Stimulated activated CD8-positive, alpha-beta memory T cell treated with anti-CD3 and anti-CD28 coated beads, Interleukin-12 subunit alpha, Interleukin-12 subunit beta, amount 100 ng/mL, for 1 hour (primary cell): Measurements from ENCODE around the gene ZPR1.
"Not testable (repeated sequence)": the region's sequence is repeated elsewhere in the genome, so short reads cannot be mapped to it uniquely, and the experiment has no call there.

Experiments used
- DNase-seq: peaks from one replicate; pipeline ENCODE4 v3.0.0-alpha.2; 2020; ENCODE audit warnings: low read depth

The ZPR1 gene

GRCh38 chr11:116823031-116823843, 35.4 kb upstream of the ZPR1 start, which contains the start of gene APOA4:
Gene APOA4, minus strand, starts transcription at chr11:116823304. Its CDS starts 113 bp downstream, at chr11:116823191.
- DNase-seq = no peak

- DNase-seq = no peak
These were observed 34.8 kb upstream of the ZPR1 start for GRCh38 chr11:116822575-116822974.

- no peak for DNase-seq
These were observed 33.5 kb upstream of the ZPR1 start for GRCh38 chr11:116821050-116821918.

DNA sequence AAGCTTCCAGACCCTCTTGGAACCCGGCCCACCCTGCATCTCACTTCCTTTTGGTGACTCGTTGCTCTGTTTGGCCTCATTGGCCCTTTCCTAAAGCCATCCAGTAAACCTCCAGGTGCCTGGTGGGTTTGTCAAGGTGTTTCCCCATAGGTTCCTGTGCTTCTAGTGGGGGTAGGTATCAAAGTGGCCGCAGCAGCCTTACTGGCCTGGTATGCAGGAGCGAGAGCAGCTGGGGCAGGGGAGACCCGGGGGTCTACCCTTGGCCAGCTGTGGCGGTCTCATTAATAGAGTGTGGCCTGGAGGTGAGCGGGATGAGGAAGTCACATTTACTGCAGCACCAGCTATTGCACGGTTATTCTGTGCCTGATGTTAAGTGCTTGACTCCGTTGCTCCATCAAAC, 31.2 kb upstream of the ZPR1 start:
- DNase-seq = no peak

DNA sequence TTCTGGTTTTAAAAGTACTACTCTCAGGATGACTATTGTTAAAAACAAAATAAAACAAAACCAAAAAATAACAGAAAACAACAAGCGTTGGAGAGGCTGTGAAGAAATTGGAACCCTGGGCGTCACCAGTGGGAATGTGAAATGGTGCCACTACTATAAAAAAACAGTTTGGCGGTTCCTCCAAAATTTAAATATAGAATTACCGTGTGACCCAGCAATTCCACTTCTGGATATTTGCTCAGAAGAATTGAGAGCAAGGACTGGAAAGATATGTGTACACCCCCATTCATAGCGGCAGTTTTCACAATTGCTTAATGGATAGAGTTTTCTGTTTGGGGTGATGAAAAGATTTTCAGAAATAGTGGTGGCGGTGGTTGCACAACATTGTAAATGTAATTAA, 26.7 kb upstream of the ZPR1 start:
- DNase-seq = no peak

DNA sequence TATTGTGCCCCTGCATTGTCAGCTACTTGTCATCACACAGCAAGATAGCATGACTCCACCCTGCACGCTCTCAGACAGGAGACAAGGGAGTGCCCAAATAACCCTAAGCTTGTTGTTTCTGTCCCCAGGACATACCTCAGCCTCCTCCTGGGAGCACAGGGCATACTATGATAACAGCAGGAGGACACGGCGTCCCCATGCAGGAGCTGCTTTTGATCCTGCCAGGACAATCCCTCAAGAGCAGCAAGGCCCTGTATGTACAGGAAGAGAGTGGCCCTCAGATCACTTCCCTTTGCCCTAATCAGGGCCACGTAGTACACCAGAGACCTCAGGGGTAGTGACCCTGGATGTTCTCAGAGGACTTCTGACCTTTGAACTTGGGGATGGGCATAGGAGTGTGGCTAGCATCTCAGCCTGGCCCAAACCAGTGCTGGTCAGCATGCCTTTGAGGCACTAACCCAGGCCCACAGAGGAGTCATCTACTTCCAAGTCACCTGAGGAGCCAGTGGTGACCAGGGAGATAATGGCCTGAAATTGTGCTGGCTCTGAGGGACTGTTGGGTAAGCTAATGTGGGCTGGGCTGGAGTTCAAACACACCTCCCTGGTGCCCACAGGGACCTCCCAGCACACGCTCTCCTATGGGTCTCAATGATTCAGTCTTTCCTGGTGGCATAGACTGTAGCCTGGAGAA, 26.1 kb upstream of the ZPR1 start:
- no peak for DNase-seq

- DNase-seq = no peak
These were observed 25.3 kb upstream of the ZPR1 start for GRCh38 chr11:116813170-116813569.

DNA sequence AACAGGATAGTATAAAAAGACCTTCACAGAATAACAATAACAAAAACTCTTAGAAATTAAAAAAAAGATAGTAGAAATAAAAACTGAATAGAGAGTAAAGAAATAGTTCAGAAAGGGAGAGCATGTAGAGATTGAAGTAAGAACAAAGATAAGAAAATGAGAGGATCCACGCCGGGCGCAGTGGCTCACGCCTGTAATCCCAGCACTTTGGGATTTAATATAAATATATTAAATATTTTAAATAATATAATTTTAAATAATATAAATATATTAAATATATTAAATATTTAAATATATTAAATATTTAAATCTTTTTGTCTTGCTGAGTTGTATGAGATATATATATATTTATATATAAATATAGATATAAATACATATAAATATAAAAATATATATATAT, 24.3 kb upstream of the ZPR1 start:
- no peak for DNase-seq

DNA sequence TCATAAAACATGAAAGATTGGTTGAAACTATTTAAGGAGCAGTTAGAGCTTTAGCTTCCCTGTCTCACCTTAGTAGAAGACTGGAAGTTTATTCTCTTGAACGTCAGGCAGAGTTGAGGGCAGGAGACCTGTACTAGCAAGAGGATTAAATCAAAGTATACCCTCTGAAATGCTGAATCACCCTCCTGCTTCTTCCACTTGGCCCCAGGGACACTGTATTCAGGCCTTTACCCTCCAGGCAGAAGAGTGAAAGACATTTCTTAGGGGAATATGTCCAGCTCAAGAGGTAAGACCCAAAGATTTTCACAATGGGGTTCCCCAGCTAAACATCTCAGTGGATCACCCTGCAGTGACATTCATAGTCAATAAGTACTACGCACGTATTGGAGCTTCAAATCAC, 23.4 kb upstream of the ZPR1 start:
- no peak for DNase-seq

GRCh38 chr11:116808262-116809175, 20.7 kb upstream of the ZPR1 start:
- DNase-seq = no peak

DNA sequence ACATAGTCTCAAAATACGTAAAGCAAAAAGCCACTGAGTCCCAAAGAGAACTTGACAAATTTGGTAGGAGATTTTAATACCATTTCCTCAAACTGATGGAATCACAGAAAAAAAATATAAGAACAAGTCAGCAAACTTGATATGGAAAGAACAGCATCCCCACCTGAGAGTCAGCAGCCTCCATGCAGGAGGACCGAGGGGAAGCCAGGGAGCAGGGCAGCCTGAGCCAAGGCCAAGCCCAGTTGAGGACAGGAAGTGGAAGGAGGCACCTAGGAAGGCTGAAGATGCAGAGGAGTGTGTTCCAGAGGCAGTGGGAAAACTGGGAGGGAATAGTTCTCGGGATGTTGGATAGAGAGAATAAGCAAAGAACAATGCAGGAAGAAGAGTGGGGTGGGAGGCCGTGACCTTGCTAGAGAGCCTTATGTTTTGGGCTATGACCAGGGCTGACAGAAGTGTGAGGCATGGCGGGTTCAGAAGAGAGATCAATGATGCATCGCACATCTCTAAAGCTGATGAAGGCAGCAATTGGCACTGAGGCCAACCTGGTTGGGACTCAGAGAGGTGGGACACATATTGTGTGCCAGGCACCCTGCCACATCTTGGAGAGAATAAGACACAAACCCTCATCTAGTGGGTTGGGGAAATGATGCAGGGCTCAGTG, 19.9 kb upstream of the ZPR1 start:
- DNase-seq = no peak

- DNase-seq = no peak
These were observed 16.2 kb upstream of the ZPR1 start for GRCh38 chr11:116804001-116804400.

DNA sequence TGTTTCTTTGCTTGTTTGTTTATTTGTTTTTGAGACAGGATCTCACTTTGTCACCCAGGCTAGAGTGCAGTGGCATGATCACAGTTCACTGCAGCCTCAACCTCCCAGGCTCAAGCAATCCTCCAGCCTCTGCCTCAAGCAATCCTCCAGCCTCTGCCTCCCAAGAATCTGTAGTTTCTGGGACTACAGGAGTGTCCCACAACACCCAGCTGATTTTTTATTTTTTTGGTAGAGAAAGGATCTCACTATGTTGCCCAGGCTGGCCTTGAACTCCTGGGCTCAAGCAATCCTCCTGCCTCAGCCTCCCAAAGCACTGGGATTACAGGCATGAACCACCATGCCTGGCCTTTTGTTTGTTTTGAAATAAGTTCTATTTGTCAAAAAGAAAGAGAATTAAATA, 13.8 kb upstream of the ZPR1 start:
- DNase-seq = not testable (repeated sequence)

GRCh38 chr11:116800610-116801009, 12.8 kb upstream of the ZPR1 start:
- DNase-seq = no peak

GRCh38 chr11:116798368-116798767, 10.5 kb upstream of the ZPR1 start:
- no peak for DNase-seq

- no peak for DNase-seq
These were observed 10.0 kb upstream of the ZPR1 start for GRCh38 chr11:116797816-116798215.

DNA sequence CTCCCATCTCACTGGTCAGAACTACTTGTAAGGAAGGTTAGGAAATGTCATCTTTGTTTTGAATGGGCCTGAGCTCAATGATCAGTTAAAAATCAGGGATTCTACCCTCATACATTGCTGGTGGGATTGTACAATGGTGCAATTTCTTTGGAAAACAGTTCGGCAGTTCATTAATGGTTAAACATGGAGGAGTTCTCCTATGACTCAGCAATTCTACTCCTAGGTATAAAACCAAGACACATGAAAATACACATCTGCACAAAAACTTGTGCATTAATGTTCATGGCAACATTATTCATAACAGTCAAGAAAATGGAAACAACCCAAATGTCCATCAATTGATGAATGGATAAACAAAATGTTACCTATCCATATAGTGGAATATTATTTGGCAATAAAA, 8.7 kb upstream of the ZPR1 start:
- DNase-seq = no peak

DNA sequence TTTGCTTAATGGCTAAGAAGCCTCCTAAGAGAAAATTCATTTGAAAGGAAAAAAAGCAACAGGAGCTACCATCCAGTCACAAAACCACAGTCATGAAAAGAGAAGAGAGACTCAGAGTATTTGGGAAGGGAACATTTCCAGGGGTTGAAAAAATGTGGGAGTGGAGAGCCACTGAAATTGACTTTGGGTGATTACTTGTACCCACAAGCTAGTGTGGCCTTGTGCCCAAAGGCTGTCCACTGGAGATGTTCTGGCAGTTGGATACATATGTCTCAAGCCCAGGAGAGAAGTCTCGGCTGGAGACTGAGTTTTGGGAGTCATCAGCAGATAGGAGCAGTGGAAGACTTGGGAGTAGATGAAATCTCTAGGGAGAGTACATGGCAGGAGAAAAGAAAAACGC, 7.0 kb upstream of the ZPR1 start:
- DNase-seq = no peak

DNA sequence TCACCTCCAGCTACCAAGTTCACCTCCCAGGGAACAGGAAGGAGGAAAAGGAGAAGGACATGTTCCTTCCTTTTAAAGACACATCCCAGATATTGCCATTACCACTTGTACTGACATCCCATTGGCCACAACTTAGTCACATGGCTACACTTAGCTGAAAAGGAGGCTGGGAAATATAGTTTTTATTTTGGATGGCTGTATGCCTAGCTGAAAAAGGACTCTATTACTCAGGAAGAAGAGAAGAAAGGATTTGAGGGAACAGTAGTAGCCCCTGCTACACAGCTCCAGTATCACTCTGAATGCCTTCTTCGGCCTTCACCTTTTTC, 5.9 kb upstream of the ZPR1 start:
- DNase-seq = no peak

DNA sequence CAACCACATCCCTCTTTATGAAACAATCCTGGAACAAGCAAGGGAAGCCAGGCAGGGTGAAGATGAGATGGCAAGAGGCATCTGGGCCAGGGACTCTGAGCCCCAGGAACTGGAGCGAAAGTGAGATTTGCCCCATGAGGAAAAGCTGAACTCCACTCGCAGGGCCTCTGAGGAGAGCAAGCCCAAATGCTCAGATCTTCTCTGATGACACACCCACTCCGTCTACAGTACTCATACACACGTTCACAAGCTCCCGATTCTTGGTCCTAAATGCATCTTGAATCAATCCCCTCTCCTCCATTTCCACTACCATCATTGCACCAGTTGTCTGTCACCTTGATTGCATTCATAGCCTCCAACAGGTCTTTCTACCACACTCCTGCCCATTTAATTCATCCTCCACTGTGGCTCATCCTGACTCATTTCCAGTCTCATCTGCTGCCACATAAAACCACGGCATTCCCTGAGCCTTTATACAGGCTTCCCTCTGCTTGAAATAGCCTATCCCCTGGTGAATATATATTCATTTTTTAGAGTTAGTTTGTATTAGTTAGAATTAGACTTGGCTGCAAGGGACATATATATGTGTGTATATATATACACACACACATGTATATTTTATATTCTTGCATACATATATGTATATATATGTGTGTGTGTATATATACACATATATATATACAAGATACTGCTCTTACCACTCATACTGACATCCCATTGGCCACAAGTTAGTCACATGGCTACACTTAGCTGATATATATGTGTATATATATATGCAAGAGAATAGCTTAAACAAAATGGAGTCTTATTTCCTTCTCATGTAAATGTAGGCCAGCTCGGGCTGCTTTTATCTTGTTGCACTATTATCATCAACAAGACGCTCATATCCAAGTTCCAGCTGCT, 5.3 kb upstream of the ZPR1 start:
- DNase-seq = no peak
